Globus pallidus (tissue), 1 donor: ENCODE results near the gene WNT2.
A peak's percentile ranks its signal among the peaks of the same experiment; 100 is the strongest.
"Not testable (repeated sequence)": the region's sequence is repeated elsewhere in the genome, so short reads cannot be mapped to it uniquely, and the experiment has no call there.

ENCODE experiments used
- DNase-seq: peaks from one replicate; pipeline ENCODE4 v3.0.0-alpha.2; 2015; ENCODE audit warnings: low spot score

Gene WNT2

DNA sequence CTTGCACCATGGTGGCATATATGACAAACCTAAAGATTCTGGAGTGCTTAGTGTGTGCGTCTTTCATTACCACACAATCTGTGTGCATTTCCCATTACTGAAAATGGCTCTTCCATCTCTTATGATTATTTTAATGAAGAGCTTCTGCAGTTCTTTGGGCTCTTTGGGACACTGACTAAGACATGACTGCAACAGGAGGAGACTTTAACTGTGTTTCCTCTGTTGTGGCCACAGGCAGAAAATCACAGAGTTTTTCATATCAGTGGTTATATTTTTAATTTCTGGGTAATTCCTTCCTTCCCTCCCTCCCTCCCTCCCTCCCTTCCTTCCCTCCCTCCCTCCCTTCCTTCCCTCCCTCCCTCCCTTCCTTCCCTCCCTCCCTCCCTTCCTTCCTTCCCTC is 58.1 kb downstream of the WNT2 start:
- DNase-seq, result no peak

DNA sequence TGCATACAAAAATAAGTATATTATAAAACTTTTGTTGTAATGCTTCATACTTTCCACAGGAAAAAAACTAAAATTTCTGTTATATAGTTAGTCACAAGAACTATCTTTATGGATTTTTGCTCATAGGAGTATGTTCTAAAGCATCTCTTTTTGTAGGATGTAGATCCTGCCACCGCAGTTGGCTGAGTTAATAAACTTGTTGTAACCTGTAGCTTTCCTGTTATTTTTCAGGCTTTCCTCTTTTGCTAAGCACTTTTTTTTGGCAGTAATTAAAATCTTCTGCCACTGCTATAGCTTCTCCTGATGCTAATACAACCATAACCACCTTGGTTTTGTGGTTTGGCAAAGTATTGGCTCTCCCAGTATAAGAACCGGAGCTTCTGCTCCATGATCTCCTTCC is 60.3 kb downstream of the WNT2 start:
- no peak for DNase-seq

DNA sequence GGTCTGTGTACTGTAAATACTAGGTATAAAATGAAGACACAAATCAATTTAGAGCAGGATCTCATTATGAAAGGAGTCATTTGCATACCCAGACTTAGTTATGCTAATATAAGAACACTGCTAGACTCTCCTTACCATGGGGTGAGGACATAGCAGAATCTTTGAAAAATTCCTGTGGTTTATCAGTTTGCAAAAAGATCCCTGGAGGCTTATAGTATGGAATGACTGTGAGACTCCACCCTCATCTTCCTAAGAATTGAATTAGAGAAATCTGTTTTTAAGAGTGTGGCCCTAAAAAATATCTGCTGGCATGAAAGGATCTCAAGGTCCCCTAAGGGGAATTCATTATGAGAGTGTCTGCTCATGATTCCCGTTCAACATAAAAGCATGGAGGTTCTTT is 63.2 kb downstream of the WNT2 start:
- DNase-seq, result no peak

DNA sequence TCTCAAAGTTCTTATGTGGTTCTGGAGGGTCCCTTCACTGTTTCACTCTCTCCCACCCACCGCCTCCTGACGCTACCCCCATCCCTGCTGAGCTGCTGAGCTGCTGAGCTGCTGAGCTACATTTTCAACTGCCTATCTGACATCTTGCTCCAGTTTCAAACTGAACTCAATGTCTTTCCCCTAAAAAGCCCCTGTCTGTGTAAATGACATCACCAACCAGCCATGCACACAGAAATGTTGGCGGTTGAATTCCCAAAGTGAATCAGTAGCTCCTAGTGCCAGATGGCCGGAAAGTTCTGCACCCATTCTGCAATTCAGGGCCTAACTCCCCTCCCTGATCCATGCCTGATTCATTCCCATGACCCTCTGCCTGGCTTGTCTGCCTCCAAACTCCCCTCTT is 71.2 kb downstream of the WNT2 start:
- DNase-seq, result no peak

DNA sequence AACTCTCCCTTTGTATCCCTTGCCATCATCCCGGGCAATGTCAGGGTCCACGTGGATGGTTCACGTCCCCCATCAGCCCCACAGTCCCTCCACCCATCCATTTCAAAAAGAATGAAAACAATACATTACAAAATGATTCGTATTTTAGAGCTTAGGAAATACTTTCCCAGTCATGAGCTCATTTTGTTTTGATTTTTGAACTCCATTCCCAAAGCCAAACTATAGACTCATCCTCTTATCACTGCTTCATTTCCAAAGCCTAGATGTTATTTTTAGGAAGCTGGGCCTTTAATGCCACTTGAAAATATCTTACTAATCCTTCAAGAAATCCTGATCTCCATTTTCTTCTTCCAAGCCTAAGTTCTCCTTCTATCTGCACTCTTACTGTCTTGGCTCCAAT is 72.1 kb downstream of the WNT2 start:
- DNase-seq, result no peak

DNA sequence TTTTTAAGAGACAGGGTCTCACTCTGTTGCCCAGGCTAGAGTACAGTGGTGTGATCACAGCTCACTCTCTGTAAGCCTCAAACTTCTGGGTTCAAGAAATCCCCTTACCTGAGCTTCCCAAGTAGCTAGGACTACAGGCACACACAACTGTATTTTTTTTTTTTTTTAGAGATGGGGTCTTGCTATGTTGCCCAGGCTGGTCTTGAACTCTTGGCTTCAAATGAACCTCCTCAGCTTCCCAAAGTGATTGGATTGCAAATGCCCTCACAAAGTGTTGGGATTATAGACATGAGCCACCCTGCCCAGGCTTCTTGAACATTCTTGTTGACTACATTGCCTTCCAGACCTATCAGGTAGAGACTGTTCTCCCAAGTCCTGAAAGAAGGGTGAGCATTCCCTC is 72.6 kb downstream of the WNT2 start:
- DNase-seq, result no peak

DNA sequence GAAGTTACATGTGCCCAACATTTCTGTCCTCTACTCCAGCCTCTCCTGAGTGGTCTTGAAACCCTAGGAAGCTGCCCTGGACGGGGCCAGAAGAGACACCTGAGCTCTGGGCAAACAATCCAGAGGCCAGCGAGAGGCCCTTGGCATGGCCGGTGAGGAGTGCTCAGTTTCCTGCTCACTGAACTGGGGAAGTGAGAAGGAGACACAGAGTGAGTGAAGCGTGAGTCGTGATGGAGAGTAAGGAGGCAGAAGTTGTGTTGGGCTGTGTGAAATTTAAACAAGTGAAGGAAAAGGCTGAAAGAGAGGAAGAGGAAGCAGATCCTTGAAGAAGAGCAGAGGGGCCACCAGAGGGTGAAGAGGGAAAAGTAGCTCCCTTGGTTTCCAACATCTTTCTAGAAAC is 73.2 kb downstream of the WNT2 start:
- DNase-seq, result no peak

DNA sequence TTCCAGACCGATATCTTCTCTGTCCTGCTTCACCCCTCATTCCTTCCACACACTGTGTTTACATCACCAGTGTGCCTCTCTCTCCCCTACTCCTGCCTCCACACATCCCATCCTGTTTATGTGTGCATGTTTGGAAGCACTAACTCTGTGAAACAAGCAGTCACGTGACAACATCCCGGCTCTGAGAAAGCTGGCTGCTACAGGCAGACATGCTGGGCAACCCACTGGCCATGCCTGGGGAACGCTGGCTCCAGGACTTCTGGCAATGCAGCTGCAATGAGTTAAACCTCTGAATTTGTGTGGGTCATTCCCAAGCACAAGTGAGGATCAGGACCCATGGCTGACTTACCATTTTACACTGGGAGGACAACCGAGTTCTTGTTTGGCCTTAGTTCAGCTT is 74.0 kb downstream of the WNT2 start:
- DNase-seq, result peak; percentile 35

DNA sequence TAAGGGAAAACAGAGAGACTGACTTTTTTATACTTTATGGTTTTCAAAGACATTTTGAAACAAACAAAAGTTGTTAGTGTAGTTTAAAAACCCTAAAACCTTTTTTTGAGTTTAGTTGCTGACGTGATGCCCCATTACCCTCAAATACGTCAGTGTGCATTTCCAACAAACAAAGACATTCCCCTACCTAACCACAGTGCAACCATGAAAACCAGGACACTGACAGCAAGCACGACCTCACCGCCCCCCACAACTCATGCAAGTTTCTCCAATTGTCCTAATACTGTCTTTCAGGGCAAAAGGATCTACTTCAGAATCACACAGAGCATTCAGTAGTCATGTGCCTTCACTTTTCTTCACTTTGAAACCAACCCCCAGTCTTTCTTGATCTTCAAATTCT is 75.0 kb downstream of the WNT2 start:
- no peak for DNase-seq

DNA sequence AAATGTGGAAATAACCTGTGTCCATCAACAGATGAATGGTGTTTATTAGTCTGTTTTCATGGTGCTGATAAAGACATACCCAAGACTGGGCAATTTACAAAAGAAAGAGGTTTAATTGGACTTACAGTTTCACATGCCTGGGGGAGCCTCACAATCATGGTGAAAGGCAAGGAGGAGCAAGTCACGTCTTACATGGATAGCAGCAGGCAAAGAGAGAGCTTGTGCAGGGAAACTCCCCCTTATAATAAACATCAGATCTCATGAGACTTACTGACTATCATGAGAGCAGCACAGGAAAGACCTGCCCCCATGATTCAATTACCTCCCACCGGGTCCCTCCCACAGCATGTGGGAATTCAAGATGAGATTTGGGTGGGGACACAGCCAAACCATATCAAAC is 77.2 kb downstream of the WNT2 start:
- DNase-seq, result not testable (repeated sequence)

DNA sequence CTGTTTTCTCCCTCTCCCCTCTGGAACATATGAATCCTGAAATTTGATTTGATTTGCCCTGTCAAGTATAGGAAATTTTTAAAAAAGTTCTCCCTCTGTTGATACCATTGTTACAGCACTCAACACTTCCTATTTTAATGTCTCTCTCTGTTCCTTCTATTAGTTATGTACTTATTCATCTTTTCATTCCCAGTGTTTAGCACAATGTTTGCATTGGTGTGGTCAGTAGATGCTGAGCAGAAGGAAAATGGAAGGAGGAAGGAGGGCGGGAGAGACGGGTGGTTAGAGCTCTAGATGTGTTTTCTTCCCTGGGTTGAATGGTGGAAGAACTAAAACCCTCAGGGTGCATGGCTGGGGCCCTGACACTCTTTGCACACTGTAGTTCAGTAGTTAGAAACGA is 79.5 kb downstream of the WNT2 start:
- no peak for DNase-seq

DNA sequence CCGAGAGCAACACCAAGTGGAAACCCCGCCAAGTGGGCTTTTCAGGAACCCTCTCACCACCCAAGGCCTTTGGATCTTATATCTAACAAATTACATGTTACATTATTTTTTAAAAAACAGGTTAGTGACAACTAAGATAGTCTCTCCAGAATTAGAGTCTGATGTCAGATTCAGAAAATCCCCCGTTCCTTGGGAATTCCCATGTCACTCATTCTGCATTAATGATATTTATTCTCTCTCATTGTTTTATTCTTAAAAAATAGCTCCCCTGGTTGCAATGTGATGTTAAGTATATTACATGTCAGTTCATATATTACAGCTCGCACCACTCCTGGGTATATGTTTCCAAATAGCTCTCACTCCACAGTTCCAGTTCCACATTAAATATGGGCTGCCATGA is 81.8 kb downstream of the WNT2 start:
- DNase-seq, result no peak

DNA sequence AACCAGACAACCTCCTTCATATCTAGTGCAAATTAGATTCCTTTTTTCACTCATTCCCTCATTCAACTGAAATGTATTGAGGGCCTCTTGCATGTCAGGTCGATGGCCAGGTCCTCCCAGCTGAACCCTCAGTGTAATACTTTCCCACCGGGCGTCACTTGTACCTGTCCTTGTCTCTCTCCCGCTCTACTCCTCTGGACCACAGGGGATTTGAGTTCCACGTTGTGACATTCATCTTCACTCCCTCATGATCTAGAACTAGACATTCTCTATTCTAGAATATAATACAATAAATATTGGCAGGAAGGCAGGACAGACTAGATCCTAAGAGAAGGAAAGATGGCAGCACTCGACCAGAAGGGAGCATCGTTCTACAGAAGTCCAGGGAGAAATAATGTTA is 83.9 kb downstream of the WNT2 start:
- DNase-seq, result no peak

DNA sequence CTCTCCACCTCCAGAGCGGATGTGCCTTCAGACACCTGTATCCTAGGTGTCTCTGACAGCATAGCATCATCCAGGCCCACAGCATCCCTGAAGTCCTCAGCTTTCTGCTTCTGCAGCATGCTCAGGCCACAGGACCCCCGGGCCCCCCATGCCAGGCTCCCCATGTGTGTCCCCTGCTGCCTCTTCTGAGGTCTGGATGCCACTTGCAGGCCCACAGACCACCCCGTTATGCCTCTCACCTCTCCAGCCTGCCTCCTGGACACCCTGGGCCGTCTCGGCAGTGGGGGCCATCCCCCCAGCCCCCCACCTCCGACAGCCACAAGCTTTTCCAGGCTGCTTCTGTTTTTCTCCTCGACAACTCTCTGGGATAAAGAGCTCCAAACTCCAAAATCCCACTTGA is 84.4 kb downstream of the WNT2 start:
- DNase-seq, result no peak

DNA sequence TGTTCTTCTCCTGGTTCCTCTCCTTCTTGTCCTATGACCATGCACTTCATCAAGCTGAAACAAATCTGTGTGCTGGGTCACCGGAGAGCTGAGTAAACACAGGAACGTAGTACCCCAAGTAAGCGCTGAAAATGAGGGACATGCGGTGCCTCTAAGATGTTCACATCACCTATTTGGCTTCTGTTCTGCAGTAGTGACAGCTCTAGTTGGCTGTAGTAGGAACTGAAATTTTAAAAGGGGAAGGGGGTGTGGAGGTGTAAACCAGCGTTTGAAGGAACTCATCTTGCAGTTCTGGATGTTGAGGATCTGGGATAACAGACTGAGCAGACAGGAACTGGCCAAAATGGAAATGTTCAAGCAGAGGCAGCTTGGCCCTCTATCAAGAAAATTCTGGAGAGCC is 85.2 kb downstream of the WNT2 start:
- no peak for DNase-seq

DNA sequence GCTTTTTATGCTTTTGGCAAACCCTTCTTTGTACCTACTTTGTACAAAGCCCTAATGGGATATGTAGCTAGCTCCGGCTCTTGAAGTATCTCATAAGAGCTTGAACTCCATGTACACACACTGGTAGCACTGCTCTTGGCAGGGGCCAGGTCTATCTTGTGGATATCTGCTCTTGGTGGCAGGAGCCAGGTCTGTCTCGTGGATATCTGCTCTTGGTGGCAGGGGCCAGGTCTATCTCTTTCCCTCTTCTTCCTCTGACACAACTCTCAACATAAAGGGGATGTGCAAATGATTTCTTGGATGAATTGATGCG is 91.9 kb downstream of the WNT2 start:
- DNase-seq, result no peak

DNA sequence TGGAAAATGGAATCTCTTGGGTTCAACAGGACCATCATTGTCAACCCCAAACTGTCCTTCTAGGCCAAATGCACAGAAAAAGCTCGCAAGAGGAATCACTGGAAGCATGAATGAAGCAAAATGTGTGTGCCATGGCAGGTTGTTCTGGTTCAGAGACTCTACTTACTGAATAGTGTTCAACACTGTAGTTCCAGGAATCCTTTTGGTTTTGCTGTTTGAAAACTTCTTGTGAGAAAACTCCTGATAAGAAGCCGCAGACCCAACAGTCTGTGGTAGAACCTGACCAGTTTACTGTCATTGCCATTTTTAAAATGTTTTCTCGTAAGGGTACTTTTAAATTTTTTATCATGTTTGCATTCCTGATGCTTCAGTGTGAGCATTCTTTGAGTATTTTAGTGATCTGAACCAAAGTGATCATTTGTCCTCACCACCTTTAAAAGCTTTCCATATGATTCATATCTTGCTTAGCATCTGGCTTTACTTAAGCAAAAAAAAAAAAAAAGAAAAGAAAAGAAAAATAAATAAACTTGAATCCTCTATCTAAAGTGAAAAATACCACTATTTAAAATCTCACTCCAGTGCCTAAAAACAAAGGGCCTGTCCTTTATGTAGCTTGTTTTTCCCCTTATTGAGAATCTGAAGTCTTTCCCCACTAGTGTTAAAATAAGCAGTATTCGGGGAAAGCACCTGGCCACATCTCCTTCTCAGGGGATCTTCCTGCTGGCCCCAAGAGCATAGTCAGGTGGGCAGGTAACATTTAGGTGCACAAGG is 92.4 kb downstream of the WNT2 start:
- no peak for DNase-seq

DNA sequence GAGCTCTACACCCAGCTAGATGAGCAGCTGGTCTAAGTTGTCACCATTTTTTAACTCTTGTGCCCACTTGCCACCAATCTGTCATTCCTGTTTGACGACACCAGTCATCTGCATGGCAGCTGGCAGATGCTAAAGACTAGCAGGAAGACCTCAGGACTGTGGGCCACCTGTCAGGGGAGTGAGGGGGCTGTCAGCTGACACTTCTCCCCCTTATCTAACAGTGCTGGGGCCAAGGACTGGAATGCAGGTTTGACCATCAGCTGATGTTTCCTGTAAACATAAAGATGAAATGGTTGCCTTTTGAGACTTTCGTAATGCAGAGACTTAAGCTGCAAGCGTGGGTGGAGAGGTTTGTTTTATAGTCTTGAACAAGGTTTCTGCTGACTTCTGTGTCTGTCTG is 93.5 kb downstream of the WNT2 start:
- DNase-seq, result no peak

DNA sequence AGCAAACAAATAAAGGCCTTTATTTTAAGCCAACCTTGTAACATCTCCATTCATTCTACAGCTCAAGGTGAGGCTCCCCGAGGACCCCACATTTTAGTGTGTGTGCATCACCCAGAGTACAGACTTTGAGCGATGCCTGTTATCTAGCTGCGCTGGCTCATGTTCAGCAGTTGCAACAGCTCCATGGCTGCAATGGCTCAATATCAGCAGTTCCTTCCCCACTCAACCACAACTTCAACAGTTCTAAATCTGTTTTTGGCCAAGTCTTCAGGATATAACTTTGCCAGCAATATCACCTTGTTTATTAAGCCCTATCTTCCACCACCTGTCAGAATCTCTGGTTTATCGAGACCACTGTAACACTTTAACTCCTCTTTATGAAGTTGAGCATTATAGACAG is 95.8 kb downstream of the WNT2 start:
- no peak for DNase-seq

DNA sequence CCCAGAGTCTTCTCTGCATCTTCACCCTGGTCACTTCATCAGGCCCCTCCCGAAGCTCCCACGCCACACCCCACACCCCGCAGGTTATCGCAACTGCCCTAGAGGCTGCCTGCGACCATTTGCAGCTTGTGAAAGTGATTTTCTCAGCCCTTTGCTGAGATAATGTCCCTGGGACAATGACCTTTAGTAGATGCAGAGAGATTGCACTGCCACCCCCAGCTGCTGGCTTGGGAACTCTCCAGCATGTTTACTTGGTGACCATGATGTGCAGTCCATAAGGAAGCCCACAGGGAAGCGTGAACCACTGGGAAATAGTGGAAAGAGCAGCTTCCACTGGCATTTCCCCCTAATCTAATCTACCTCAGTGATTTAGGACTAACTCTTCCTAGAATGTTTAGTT is 97.3 kb downstream of the WNT2 start:
- DNase-seq, result no peak
